Brain microvascular endothelial cell (primary cell): ENCODE data around the gene CCND2.
A peak's percentile ranks its signal among the peaks of the same experiment; 100 is the strongest.

Source experiments
- DNase-seq: peaks from one replicate; pipeline ENCODE4 v3.0.0-alpha.2; 2020
- H3K27ac ChIP-seq: fragments of 250-450 bp; sonication (Bioruptor Pico); 2 replicates; pipeline ENCODE4 v1.5.1; 2020; ENCODE audit warnings: mild to moderate bottlenecking, moderate library complexity
- H3K27me3 ChIP-seq: fragments of 250-450 bp; sonication (Bioruptor Pico); replicated peaks from 2 replicates; pipeline ENCODE4 v1.5.1; 2020; ENCODE audit warnings: mild to moderate bottlenecking
- H3K36me3 ChIP-seq: fragments of 250-450 bp; sonication (Bioruptor Pico); replicated peaks from 2 replicates; pipeline ENCODE4 v1.5.1; 2020; ENCODE audit warnings: mild to moderate bottlenecking
- H3K4me3 ChIP-seq: 2 replicates; pipeline ENCODE4 v1.5.1; 2011; ENCODE audit warnings: low read depth, mild to moderate bottlenecking, control low read depth, low read length, moderate library complexity
- in situ Hi-C: cut with HindIII; loops from 2 replicates; pipeline ENCODE4 v1.10.0; 2017; ENCODE audit warnings: low sequenced_read_pairs, low pct_ligation_motif_present
- TF ChIP-seq, protein P1 (sequence below): IDR thresholded peaks from 2 replicates; pipeline ENCODE4 v1.5.1; 2011; ENCODE audit warnings: low read depth, mild to moderate bottlenecking, moderate library complexity, low read length, control low read depth, inconsistent platforms; ENCODE audit errors: missing control alignments

The CCND2 gene

GRCh38 chr12:4312251-4312650 is 38.7 kb downstream of the CCND2 start:
- H3K4me3 ChIP-seq: no peak overlapping the region
- TF ChIP-seq, protein P1, sequence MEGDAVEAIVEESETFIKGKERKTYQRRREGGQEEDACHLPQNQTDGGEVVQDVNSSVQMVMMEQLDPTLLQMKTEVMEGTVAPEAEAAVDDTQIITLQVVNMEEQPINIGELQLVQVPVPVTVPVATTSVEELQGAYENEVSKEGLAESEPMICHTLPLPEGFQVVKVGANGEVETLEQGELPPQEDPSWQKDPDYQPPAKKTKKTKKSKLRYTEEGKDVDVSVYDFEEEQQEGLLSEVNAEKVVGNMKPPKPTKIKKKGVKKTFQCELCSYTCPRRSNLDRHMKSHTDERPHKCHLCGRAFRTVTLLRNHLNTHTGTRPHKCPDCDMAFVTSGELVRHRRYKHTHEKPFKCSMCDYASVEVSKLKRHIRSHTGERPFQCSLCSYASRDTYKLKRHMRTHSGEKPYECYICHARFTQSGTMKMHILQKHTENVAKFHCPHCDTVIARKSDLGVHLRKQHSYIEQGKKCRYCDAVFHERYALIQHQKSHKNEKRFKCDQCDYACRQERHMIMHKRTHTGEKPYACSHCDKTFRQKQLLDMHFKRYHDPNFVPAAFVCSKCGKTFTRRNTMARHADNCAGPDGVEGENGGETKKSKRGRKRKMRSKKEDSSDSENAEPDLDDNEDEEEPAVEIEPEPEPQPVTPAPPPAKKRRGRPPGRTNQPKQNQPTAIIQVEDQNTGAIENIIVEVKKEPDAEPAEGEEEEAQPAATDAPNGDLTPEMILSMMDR: no peak
- DNase-seq: no peak
- in situ Hi-C loops: no loop called here
- H3K27me3 ChIP-seq: no peaks in the 10 kb centered on the region
- H3K27ac ChIP-seq: no peak overlapping the region
- no peaks in the 10 kb centered on the region for H3K36me3 ChIP-seq

DNA sequence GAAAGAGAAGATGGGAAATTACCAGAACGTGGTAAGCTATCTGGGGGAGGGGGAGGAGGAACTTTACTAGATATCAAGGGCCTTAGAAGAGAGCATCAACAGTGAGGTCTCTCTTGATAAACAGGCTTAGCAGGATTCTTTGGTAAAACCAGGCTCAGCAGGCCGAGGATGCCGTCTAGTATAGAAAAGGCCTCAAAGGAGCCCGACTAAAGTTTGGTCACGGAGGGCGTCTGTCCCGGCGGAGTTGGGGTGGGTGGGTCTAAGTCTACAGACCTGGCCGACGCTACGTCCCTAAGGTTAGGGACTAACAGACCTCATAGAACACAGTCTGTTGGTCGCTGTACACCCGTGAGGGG is 46.9 kb downstream of the CCND2 start:
- no peak for DNase-seq
- H3K27ac ChIP-seq: peak overlapping the region; percentile 42
- TF ChIP-seq, protein P1: no peak
- in situ Hi-C loops: no loop called here
- H3K27me3 ChIP-seq: no peaks in the 10 kb centered on the region
- H3K4me3 ChIP-seq: peak overlapping the region; percentile 68
- no peaks in the 10 kb centered on the region for H3K36me3 ChIP-seq

- Histone ChIP-seq H3K27me3 (no peaks in the 10 kb centered on the region), H3K4me3 (peak within 1 kb of the TSS; percentile 89), H3K36me3 (no peaks in the 10 kb centered on the region), H3K27ac (peak within 1 kb of the TSS; percentile 71)
- in situ Hi-C loops: no loop called here
- DNase-seq: peak; percentile 84
- TF ChIP-seq, protein P1: no peak
These were observed 47.5 kb downstream of the CCND2 start, which contains the start of gene TIGAR for GRCh38 chr12:4320853-4321701. Gene TIGAR (plus strand): TSS chr12:4321213. CDS start chr12:4321272, 59 bp downstream.

- H3K27ac ChIP-seq: no peak overlapping the region
- in situ Hi-C loops: no loop called here
- TF ChIP-seq, protein P1: no peak
- no peak overlapping the region for H3K4me3 ChIP-seq
- H3K36me3 ChIP-seq: no peaks in the 10 kb centered on the region
- H3K27me3 ChIP-seq: no peaks in the 10 kb centered on the region
- DNase-seq: no peak
These were observed 49.2 kb downstream of the CCND2 start for GRCh38 chr12:4322726-4323125.
